Effector CD8-positive, alpha-beta T cell (primary cell): ENCODE data around the gene SQSTM1.
"Not testable (repeated sequence)": the region's sequence is repeated elsewhere in the genome, so short reads cannot be mapped to it uniquely, and the experiment has no call there.

Experiments
- DNase-seq: peaks from one replicate; lab custom pipeline; 2025; lab: John Stamatoyannopoulos, UW

The SQSTM1 gene

DNA sequence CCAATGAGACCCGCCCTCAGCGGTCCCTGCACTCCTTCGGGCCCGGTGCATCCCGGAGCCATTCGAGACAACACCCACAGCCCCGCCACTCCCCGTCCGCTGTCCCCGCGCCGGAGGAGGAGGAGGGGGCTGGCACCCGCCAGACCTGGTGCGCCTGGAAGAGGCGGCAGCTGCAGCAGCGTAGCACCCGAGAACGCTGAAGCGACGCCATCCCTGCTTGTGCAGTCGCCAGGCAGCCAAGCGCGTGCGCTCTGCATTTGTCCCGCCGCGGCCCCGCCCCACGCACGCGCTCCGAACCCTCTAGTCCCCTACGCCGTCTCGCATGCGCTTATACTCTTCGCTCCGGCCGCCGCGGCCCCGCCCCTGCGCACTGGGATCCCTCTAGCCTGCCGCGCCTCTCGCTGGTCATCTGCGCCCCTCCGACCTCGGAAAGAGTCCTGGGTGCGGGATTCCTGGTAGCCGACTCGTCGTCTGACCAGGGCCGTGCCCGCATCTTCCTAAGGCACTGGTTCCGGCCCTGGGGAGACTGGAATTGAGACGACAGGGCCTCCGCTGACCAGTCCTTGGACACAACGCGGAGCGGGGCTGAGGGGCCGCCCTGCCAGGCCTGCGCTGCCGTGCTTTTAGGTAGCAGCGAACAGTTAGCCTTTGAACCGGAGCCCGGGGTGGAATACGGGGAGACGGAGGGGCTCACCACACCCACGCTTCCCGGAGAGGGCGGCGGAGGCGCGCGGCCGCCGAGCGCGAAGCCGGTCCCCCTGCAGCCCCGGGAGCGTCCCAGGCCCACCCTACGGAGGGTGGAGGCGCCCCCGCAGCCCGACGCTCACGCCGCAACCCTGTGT, 38.1 kb downstream of the SQSTM1 start, which contains the start of gene MRNIP:
Gene MRNIP (minus strand): TSS at position 232 of the 842 bp plus-strand sequence. CDS start 21 bp downstream, at position 211.
- DNase-seq: peak; percentile 75

- DNase-seq: no peak
Observed at GRCh38 chr5:179860301-179860700, 39.6 kb downstream of the SQSTM1 start.

DNA sequence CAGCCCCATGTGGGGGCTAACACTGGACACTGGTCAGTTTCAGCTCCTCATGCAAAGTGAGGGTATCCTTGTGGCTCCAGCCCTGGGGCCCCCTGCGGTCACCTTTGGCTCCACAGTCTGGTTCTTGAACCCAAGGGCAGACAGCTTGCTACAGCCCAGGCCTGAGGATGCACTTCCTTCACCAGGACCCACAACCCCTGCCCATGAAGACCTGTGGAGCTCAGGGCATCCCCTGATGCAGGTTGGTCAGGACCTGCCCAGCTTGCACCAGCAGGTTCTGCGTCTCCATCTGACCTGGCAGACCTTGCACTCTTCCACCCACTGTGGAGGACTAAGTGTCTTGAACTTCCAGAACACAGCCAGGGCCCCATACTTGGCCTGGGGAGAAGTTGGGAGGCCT, 41.6 kb downstream of the SQSTM1 start:
- DNase-seq: no peak

GRCh38 chr5:179862891-179863290, 42.2 kb downstream of the SQSTM1 start:
- no peak for DNase-seq

DNA sequence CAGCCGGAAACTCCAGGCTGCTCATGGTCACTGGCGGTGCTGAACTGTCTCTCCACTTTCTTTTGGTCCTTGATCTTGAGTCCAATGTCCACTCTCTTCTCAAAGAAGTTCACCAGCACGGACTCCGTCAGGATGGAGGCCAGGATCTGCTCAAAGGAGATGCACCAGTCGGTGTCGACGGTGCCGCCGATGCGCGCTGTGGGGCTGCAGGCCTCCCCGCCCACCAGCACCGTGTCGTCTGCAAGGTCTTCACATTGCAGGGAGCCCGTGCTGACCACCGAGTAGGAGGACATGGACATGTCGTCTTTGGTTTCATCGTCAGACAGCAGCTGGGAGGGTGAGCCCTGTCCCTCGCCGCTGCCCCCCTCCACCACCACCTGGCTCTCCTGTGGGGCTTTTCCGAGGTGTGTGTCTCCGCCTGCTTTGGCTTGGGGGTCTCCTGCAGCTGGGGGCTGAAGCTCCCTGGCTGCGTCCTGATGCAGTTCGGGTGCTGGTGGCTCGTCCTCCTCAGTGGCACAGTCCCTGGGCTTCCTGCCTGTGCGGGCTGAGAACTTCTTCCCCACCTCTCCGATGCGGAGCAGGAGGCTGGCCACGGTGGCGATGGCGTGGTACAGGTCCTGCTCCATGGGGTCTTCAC, 42.9 kb downstream of the SQSTM1 start:
- DNase-seq: no peak

- DNase-seq: no peak
Observed at GRCh38 chr5:179864686-179865085, 44.0 kb downstream of the SQSTM1 start.

DNA sequence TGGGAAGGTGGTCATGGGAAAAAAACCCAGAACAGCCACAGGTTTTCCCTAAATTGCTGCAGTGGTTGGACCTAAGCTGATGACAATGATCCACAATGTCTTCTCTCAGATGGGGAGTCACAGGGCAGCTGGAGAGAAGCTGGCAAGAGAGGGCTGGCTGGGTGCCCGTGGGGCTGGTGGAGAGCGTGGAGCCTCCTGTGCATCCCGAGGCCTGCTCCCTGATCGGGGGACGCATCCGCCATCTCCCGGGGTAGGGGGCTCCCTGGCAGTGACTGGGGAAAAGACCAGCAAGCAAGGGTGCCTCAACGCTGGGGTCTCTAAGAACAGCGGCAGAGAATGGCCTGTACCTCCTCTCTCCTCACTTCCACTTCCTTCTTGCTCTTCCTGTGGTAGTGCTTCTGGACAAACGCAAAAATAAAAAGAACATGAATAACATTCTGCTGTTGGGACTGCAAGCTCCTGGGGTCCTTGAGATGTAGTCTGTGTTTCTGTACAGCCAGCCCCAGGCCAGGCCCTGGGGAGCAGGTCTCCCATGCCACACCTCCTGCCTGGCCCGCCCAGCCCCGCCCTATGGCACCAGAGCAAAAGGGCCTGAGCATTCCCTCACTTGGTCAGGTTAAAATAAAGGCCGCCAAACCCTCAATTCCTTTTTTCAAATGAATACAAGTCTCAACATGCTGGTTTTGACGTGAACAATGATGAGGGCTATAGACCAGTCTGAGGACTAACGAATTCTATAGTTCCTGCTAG, 45.0 kb downstream of the SQSTM1 start:
- no peak for DNase-seq

GRCh38 chr5:179866241-179867078, 45.8 kb downstream of the SQSTM1 start:
- no peak for DNase-seq

GRCh38 chr5:179867079-179867465, 46.4 kb downstream of the SQSTM1 start:
- no peak for DNase-seq

DNA sequence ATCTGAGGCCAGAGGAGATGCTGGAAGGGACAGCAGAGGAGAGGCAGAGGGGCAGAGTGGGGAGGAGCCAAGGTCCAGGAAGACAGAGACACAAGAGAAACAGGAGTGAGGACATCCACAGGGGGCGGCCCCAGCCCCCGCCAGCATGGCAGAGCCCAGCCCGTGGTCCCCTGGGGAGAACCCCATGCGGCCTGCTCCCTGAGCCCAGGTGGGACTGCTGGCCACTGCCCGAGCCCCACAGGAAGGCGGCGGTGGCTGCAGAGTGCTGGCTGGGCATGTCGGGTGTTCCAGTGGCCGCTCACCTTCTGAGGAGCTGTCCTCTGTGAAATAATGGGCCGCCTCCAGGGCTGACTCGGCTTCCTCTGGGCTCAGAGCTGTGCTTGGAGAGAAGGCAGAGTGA, 46.8 kb downstream of the SQSTM1 start:
- no peak for DNase-seq

DNA sequence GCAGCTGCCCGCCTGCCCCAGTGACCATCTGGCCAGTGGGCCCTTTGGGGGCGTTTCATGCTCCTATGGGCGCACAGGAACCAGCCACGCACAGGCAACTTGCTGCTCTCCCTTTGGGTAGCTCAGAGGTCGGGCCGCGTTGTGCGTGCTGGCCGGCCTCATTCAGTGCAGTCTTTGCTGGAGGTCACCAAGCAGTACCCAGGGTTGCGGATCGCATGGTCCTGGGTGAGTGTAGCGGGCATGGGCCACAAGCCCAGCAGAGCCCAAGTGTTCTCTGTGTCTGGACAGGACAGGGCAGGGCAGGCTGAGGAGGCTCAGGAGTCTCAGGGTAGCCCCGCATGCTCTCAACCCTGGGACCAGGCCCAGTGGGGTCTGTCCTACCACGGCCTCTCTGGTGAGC, 47.8 kb downstream of the SQSTM1 start:
- no peak for DNase-seq

GRCh38 chr5:179869101-179869500, 48.4 kb downstream of the SQSTM1 start:
- DNase-seq: no peak

DNA sequence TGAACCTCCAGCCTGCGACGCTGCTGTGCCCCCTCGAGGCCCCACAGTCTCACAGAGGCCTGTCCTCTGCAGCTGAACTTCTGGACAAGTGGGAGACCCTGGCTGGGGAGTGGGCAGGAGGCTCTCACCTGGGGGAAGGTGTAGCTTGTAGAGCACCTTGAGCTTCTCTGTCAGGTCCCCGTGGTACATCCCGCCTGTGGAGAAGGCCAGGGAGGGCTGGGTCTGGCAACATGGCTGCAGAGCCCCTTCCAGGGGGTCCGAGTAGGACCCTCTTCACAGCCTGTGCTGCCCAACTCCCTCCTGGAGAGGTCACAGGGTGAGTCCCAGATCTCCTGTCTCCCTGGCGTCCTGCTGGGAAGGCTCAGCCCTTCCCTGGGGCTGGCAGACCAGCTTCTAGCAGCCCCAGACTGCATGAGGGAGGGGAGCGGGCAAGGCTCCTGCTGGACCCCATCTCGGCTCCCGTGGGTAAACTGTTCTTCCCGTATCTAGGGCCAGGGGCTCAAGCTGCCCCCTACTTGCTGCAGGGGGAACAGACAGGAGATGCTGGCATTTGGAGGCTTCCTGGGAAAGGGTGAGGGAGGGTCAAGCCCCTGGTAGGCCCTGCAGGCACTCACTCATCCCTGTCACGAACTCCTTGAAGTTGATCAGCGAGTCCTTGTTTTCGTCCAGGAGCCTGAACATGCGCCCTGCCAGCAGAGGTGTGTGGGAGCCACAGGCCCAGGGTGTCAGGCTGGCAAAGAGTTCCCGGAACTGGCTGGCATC, 49.1 kb downstream of the SQSTM1 start:
- no peak for DNase-seq

GRCh38 chr5:179870403-179870903, 49.7 kb downstream of the SQSTM1 start:
- no peak for DNase-seq

- no peak for DNase-seq
Observed at GRCh38 chr5:179870952-179871351, 50.2 kb downstream of the SQSTM1 start.

GRCh38 chr5:179871533-179871932, 50.8 kb downstream of the SQSTM1 start:
- not testable (repeated sequence) for DNase-seq

DNA sequence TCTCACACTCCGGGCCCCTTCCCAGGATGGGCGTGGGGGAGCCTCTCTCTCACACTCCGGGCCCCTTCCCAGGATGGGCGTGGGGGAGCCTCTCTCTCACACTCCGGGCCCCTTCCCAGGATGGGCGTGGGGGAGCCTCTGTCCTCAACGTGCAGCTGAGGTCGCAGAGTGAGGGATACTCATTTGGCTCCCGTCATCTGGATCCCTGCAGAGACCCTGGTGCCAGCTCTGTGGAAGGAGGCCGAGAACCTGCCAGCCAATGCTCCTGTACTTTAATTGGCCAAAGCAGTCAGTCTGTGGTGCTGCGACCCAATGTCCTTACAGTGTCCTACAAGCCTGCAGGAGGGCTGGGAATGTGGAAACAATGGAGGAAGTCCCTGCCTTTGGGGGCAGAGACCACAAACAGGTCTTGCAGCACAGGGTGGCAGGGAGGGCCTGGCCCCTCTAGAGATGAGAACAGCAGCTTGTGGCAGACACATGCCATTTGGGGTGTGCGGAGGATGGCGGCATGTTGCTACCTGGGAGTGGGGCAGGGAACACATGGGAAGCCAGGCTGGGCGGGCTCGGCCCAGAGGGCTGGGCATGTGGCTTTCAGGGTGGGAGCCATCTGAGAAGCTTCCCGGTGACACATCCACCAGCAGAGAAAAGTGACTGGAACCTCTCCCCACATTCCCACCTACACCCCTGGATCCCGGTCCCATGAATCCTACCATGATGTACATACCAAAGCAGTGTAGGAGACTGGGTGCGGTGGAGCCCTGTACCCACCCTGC, 51.5 kb downstream of the SQSTM1 start:
- no peak for DNase-seq

DNA sequence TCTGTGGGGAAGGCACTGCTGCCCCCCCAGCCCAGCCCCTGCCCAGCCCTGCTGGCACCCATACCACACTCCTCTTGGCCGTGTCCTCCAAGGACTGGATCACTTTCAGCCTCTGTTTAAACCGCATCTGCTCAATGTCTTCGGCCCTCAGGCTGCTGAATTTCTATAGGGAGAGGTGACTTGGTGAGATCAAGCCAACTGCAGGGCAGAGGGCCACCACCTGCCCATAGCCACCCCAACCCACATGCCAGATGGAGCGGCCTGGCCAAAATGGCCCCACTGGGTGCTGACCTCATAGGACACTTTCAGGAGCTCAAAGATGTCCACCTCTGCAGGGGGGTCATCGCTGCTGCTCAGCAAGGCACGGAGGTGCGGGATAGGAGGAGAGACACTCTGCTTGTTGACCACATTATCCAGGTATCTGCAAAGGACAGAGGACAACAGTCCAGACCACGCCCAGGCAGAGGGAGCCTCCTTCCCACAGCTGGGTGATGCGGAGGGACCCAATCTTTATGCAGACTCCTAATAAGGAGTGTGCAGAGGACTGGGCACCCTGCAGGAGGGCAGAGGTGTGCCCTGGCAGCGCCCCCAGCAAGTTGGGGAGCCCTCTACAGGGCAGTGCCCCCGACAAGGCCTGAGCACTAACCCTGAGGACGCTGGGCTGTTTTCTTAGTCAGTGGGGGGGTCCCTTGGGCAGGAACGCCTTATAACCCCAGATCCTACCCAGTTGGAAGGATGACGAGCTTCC, 52.3 kb downstream of the SQSTM1 start:
- no peak for DNase-seq

GRCh38 chr5:179873588-179874110, 52.9 kb downstream of the SQSTM1 start:
- no peak for DNase-seq
